Testis (tissue), 3 donors: ENCODE results near the gene COL21A1. TPM values are rescaled to one million over a fixed set of nuclear protein-coding genes. Genes with fewer than 3 reads are reported as not detected.

ENCODE experiments used
- DNase-seq: peaks from one replicate; pipeline ENCODE4 v3.0.0-alpha.2; 2019
- H3K27ac ChIP-seq, 2 donors: fragments of 200-600 bp; sonication (generic); one replicate each; pipeline ENCODE4 v1.5.1; 2019
- H3K27me3 ChIP-seq: fragments of 200-600 bp; sonication (generic); one replicate; pipeline ENCODE4 v1.5.1; 2019
- H3K36me3 ChIP-seq: fragments of 200-600 bp; sonication (generic); one replicate; pipeline ENCODE4 v1.5.1; 2017; ENCODE audit warnings: low read depth; ENCODE audit errors: missing control alignments
- H3K4me1 ChIP-seq: fragments of 200-600 bp; sonication (generic); one replicate; pipeline ENCODE4 v1.5.1; 2019
- H3K4me3 ChIP-seq, 2 donors: fragments of 200-600 bp; sonication (generic); one replicate each; pipeline ENCODE4 v1.5.1; 2017 to 2019
- H3K9me3 ChIP-seq: fragments of 200-600 bp; sonication (generic); one replicate; pipeline ENCODE4 v1.5.1; 2017
- CTCF ChIP-seq, 3 experiments: fragments of 450-650 bp in 2 of 3; fragments of 200-600 bp in 1 of 3; sonication (generic) in 1 of 3; IDR thresholded peaks; one replicate each; pipeline ENCODE4 v1.5.1; 2016 to 2019; ENCODE audit warnings: antibody characterized with exemption in 3 of 3, mild to moderate bottlenecking in 2 of 3, moderate library complexity in 1 of 3
- POLR2A ChIP-seq: fragments of 450-650 bp; IDR thresholded peaks from one replicate; pipeline ENCODE4 v1.6.1; 2017; ENCODE audit warnings: antibody characterized with exemption, mild to moderate bottlenecking, moderate library complexity
- WGBS, 2 donors: methylation state at CpG; one replicate each; pipeline ENCODE4 v1.1.5; 2018; 5-methylcytosine and 5-hydroxymethylcytosine counted together
- intact Hi-C: fragments of 100-400 bp; cut with DNase I; formaldehyde crosslinking; loops from one replicate; pipeline ENCODE4 v1.15.1; 2023; ENCODE audit warnings: low total_unique reads
- polyA plus RNA-seq: library from polyadenylated mRNA; stranded (reverse); fragments of 350-450 nt; fragmentation: Illumina TruSeq; extraction: RNeasy Lipid Tissue Mini Kit (QIAGEN cat#74804); gene quantifications from one replicate; pipeline ENCODE4 v1.2.3, GENCODE V29; 2014; ENCODE audit warnings: low read depth, low replicate concordance; ENCODE audit not compliant: insufficient read depth
- total RNA-seq, 2 donors: library from RNA; depleted of rRNA; stranded (reverse); fragments of >200 nt; gene quantifications; one replicate each; pipeline ENCODE4 v1.2.3, GENCODE V29; 2016

COL21A1 gene
- total and polyA plus RNA-seq, 3 donors from 2014 or later: 6.6 to 10.5 (median 7.1) TPM

- Histone ChIP-seq H3K36me3 (no peaks in the 10 kb centered on the region), H3K27ac (no peak overlapping the region), H3K27me3 (no peaks in the 10 kb centered on the region), H3K4me3 (no peak overlapping the region), H3K9me3 (no peaks in the 10 kb centered on the region), H3K4me1 (no peaks in the 10 kb centered on the region)
- DNase-seq: no peak
- TF ChIP-seq CTCF (IDR thresholded peaks at IDR 0.05) (no peak), POLR2A (no peak)
- WGBS, 2 donors: 65 to 67% methylated on average over 2 of the region's 2 CpGs
- intact Hi-C loops: no loop called here
These were observed 98.7 kb downstream of the COL21A1 start for GRCh38 chr6:56148488-56149186.

DNA sequence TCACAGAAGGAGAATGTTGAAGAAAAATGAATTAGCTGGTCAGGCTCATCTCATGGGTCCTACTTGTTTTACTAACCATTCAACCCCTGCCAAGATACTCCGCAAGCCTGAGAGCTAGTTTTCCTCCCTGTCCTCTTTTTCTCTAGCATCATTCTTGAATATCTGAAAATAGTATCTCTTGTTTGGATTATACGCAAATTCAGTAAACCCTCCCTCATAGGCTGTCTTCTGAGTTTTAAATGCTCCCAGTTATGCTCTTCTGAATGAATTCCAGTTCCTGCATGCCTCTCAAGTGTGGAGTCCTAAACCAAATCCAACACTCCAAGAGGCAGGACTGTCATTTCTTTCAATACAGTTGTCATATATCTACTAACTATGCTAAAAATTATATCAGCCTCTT, 99.6 kb downstream of the COL21A1 start:
- H3K9me3 ChIP-seq: no peaks in the 10 kb centered on the region
- WGBS, 2 donors: 69 to 91% methylated on average over 2 of the region's 2 CpGs
- H3K27ac ChIP-seq: no peak overlapping the region
- H3K36me3 ChIP-seq: no peaks in the 10 kb centered on the region
- intact Hi-C loops: no loop called here
- DNase-seq: no peak
- no peaks in the 10 kb centered on the region for H3K4me1 ChIP-seq
- H3K27me3 ChIP-seq: no peaks in the 10 kb centered on the region
- TF ChIP-seq CTCF (IDR thresholded peaks at IDR 0.05) (no peak), POLR2A (no peak)
- H3K4me3 ChIP-seq: no peak overlapping the region

GRCh38 chr6:56146086-56146485, 101.3 kb downstream of the COL21A1 start:
- H3K9me3 ChIP-seq: no peaks in the 10 kb centered on the region
- intact Hi-C loops: no loop called here
- TF ChIP-seq CTCF (IDR thresholded peaks at IDR 0.05): no peak
- TF ChIP-seq POLR2A: no peak
- no peak overlapping the region for H3K27ac ChIP-seq
- H3K36me3 ChIP-seq: no peaks in the 10 kb centered on the region
- H3K4me1 ChIP-seq: no peaks in the 10 kb centered on the region
- H3K27me3 ChIP-seq: no peaks in the 10 kb centered on the region
- no peak overlapping the region for H3K4me3 ChIP-seq
- DNase-seq: no peak
- 67 to 81% methylated on average over 1 of the region's 1 CpG for WGBS, 2 donors

GRCh38 chr6:56145616-56146015, 101.8 kb downstream of the COL21A1 start:
- Histone ChIP-seq H3K27ac (no peak overlapping the region), H3K4me3 (no peak overlapping the region), H3K27me3 (no peaks in the 10 kb centered on the region), H3K36me3 (no peaks in the 10 kb centered on the region), H3K4me1 (no peaks in the 10 kb centered on the region), H3K9me3 (no peaks in the 10 kb centered on the region)
- DNase-seq: no peak
- intact Hi-C loops: no loop called here
- TF ChIP-seq CTCF (IDR thresholded peaks at IDR 0.05) (no peak), POLR2A (no peak)
- WGBS, 2 donors: 41 to 52% methylated on average over 1 of the region's 1 CpG
